HepG2 (cell line): ENCODE results near the gene SEPTIN12. TPM values are rescaled to one million over a fixed set of nuclear protein-coding genes. Genes with fewer than 3 reads are reported as not detected.
A peak's percentile ranks its signal among the peaks of the same experiment; 100 is the strongest.

Experiments used
- ATF7-NPFF ChIP-seq: sonication (generic); formaldehyde crosslinking; IDR thresholded peaks from 2 replicates; pipeline ENCODE4 v1.8.1; 2023; ENCODE audit warnings: mild to moderate bottlenecking, low read depth, missing genetic modification reagents, moderate library complexity
- BORCS8-MEF2B ChIP-seq: sonication (generic); formaldehyde crosslinking; IDR thresholded peaks from 2 replicates; pipeline ENCODE4 v1.8.0; 2022; ENCODE audit warnings: mild to moderate bottlenecking, missing genetic modification reagents
- DMTF1 ChIP-seq: sonication (generic); formaldehyde crosslinking; IDR thresholded peaks from 2 replicates; pipeline ENCODE4 v1.4.0; 2020; ENCODE audit warnings: mild to moderate bottlenecking, missing genetic modification reagents
- FOXP1 ChIP-seq, 2 experiments: fragments of 450-650 bp in 1 of 2; IDR thresholded peaks; 2 replicates each; pipeline ENCODE4 v1.6.1; 2017 to 2018; ENCODE audit warnings: antibody characterized with exemption in 1 of 2
- KDM1A ChIP-seq: IDR thresholded peaks from 2 replicates; pipeline ENCODE4 v1.6.1; 2016; ENCODE audit warnings: missing compliant biosample characterization
- KDM3A ChIP-seq: IDR thresholded peaks from 2 replicates; pipeline ENCODE4 v1.6.1; 2018; ENCODE audit warnings: low read depth, missing compliant biosample characterization
- MBD4 ChIP-seq: IDR thresholded peaks from 2 replicates; pipeline ENCODE4 v1.6.1; 2012; ENCODE audit warnings: low read length, inconsistent platforms, borderline replicate concordance
- NCOA2 ChIP-seq: sonication (generic); formaldehyde crosslinking; IDR thresholded peaks from 2 replicates; pipeline ENCODE4 v1.8.0; 2022; ENCODE audit warnings: inconsistent platforms
- RCOR2 ChIP-seq: IDR thresholded peaks from 2 replicates; pipeline ENCODE4 v1.6.1; 2016; ENCODE audit warnings: missing biosample characterization, missing genetic modification reagents
- RELA ChIP-seq: sonication (generic); formaldehyde crosslinking; IDR thresholded peaks from 2 replicates; pipeline ENCODE4 v1.4.0; 2020; ENCODE audit warnings: missing genetic modification reagents
- TRAFD1 ChIP-seq: sonication (generic); formaldehyde crosslinking; IDR thresholded peaks from 2 replicates; pipeline ENCODE4 v1.5.1; 2020; ENCODE audit warnings: missing genetic modification reagents, mild to moderate bottlenecking, borderline replicate concordance
- ZMYM2 ChIP-seq: sonication (generic); formaldehyde crosslinking; IDR thresholded peaks from 2 replicates; pipeline ENCODE4 v1.8.0; 2022; ENCODE audit warnings: mild to moderate bottlenecking, missing genetic modification reagents
- ZNF260 ChIP-seq: sonication (generic); formaldehyde crosslinking; IDR thresholded peaks from 2 replicates; pipeline ENCODE4 v1.4.0; 2020; ENCODE audit warnings: missing genetic modification reagents, low read depth, mild to moderate bottlenecking, borderline replicate concordance
- ZNF343 ChIP-seq: sonication (generic); formaldehyde crosslinking; IDR thresholded peaks from 2 replicates; pipeline ENCODE4 v1.4.0; 2020; ENCODE audit warnings: mild to moderate bottlenecking, missing genetic modification reagents
- ZNF362 ChIP-seq: sonication (generic); formaldehyde crosslinking; IDR thresholded peaks from 2 replicates; pipeline ENCODE4 v1.4.0; 2020; ENCODE audit warnings: missing genetic modification reagents, mild to moderate bottlenecking, borderline replicate concordance
- ZNF367 ChIP-seq: sonication (generic); formaldehyde crosslinking; IDR thresholded peaks from 2 replicates; pipeline ENCODE4 v1.4.0; 2020; ENCODE audit warnings: missing genetic modification reagents, borderline replicate concordance
- ZNF460 ChIP-seq: sonication (generic); formaldehyde crosslinking; IDR thresholded peaks from 2 replicates; pipeline ENCODE4 v1.5.1; 2020; ENCODE audit warnings: missing genetic modification reagents, mild to moderate bottlenecking, borderline replicate concordance
- ZNF546 ChIP-seq: sonication (generic); formaldehyde crosslinking; conservative IDR thresholded peaks from 2 replicates; pipeline ENCODE4 v1.8.1; 2023; ENCODE audit warnings: mild to moderate bottlenecking, missing genetic modification reagents
- polyA plus RNA-seq, 8 experiments: library from polyadenylated mRNA; depleted of rRNA in 3 of 8; stranded (reverse) in 7 of 8; unstranded in 1 of 8; fragments of >200 nt; fragmentation: Illumina TruSeq in 4 of 8; extraction: Trizol in 4 of 8; gene quantifications; 2 replicates each; pipeline versions ENCODE4 v1.2.1 to v1.2.3, GENCODE V29; 2011 to 2016; ENCODE audit warnings: low read depth in 4 of 8, missing spikeins in 1 of 8, mixed read lengths in 1 of 8; ENCODE audit not compliant: insufficient read depth in 1 of 8
- total RNA-seq, 5 experiments: library from RNA; depleted of rRNA; stranded (reverse); fragments of >200 nt; fragmentation: Illumina TruSeq; extraction: Trizol; gene quantifications; 2 replicates each; pipeline ENCODE4 v1.2.3, GENCODE V29; 2016; ENCODE audit warnings: low read depth in 1 of 5
- TF ChIP-seq, protein P1 (sequence below): sonication (generic); formaldehyde crosslinking; IDR thresholded peaks from 2 replicates; pipeline ENCODE4 v1.5.0; 2020; ENCODE audit warnings: mild to moderate bottlenecking, missing genetic modification reagents
- TF ChIP-seq, protein P2 (sequence below): sonication (generic); formaldehyde crosslinking; IDR thresholded peaks from 2 replicates; pipeline ENCODE4 v1.4.0; 2020; ENCODE audit warnings: mild to moderate bottlenecking, missing genetic modification reagents

SEPTIN12 gene
- total and polyA plus RNA-seq, 2 of the 13 experiments (the other 11 are each of a cell fraction or from before 2014, with no cell fraction given): 0.22 TPM; not detected in 1

DNA sequence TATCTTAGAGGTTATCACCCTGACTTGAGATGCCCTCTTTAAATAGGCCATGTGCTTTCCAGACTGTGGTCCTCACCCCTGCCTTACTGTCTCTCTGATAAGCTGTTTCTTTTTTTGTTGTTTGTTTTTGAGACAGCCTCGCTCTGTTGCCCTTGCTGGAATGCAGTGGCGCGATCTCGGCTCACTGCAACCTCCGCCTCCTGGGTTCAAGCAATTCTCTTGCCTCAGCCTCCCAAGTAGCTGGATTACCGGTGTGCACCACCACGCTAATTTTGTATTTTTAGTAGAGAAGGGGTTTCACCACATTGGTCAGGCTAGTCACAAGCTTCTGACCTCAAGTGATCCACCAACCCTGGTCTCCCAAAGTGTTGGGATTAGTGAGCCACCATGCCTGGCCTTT, 765 bp upstream of the SEPTIN12 start (continued):
- TF ChIP-seq, protein P1, sequence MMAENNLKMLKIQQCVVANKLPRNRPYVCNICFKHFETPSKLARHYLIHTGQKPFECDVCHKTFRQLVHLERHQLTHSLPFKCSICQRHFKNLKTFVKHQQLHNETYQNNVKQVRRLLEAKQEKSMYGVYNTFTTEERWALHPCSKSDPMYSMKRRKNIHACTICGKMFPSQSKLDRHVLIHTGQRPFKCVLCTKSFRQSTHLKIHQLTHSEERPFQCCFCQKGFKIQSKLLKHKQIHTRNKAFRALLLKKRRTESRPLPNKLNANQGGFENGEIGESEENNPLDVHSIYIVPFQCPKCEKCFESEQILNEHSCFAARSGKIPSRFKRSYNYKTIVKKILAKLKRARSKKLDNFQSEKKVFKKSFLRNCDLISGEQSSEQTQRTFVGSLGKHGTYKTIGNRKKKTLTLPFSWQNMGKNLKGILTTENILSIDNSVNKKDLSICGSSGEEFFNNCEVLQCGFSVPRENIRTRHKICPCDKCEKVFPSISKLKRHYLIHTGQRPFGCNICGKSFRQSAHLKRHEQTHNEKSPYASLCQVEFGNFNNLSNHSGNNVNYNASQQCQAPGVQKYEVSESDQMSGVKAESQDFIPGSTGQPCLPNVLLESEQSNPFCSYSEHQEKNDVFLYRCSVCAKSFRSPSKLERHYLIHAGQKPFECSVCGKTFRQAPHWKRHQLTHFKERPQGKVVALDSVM: peak; percentile 88
- no peak for TF ChIP-seq FOXP1 (IDR thresholded peaks at IDR 0.05)
- TF ChIP-seq FOXP1 (CRISPR knock-in tag; IDR thresholded peaks at IDR 0.05): peak; percentile 2; the same call in 1 of the 2 replicates
- no peak for TF ChIP-seq RCOR2 (CRISPR knock-in tag)
- TF ChIP-seq ZNF367: no peak
- no peak for TF ChIP-seq KDM3A (CRISPR knock-in tag)
- no peak for TF ChIP-seq ZNF343
- no peak for TF ChIP-seq MBD4
- TF ChIP-seq NCOA2 (CRISPR knock-in tag): no peak
- TF ChIP-seq ZMYM2 (CRISPR knock-in tag): 0 out of 2 replicates have a peak, but pooled peaks have one; percentile 16
- TF ChIP-seq ZNF260 (CRISPR knock-in tag): no peak
- no peak for TF ChIP-seq BORCS8-MEF2B (CRISPR knock-in tag)
- TF ChIP-seq ATF7-NPFF (CRISPR knock-in tag): 0 out of 2 replicates have a peak, but pooled peaks have one; percentile 22
- TF ChIP-seq ZNF546 (CRISPR knock-in tag): no peak
- TF ChIP-seq, protein P2, sequence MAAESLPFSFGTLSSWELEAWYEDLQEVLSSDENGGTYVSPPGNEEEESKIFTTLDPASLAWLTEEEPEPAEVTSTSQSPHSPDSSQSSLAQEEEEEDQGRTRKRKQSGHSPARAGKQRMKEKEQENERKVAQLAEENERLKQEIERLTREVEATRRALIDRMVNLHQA (CRISPR knock-in tag): no peak
- TF ChIP-seq TRAFD1 (CRISPR knock-in tag): no peak
- TF ChIP-seq RELA: no peak
- TF ChIP-seq ZNF460 (CRISPR knock-in tag): peak; percentile 97
- TF ChIP-seq DMTF1 (CRISPR knock-in tag): no peak
- 0 out of 2 replicates have a peak, but pooled peaks have one; percentile 45 for TF ChIP-seq KDM1A
- TF ChIP-seq ZNF362: no peak
